Measurements from ENCODE around the gene FYN. TPM values are rescaled to one million over a fixed set of nuclear protein-coding genes. Genes with fewer than 3 reads are reported as not detected.

Gene FYN
- total RNA-seq, 1 experiment from 2014 or later = 51.5 TPM

DNA sequence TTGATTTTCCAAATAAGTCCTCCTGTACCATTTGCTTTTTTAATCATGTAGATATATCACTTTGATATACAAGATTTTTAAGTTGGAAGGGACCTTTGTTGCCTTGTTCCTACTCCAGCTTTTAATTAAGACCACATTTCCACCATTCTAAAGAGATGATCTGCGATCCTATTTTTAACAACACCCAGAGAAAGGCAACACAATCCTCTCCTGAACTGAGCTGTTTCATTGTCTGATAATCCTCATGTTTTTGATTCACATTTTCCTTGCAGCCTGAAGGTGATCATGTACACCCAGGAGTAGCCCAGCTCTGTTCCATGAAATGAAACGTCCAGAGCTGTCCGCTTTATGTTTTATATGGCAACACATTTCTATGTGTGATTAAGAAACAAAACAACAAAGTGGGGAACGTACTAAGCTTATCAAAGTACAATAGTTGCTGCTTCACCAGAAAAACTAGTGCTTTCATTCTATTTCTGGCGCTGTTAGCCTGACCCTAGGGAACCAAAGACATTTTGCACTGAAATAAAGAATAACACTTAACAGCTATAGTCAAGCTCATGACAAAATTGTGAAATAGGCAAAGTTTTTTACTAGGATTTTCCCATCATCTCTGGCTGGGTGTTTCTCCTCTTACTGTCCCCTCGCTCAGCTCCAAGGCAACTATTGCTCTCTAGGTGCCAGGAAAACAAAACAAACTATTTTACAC, 245.0 kb downstream of the FYN start:
- DNase-seq (ENCODE audit: low read depth) = peak; percentile 23

DNA sequence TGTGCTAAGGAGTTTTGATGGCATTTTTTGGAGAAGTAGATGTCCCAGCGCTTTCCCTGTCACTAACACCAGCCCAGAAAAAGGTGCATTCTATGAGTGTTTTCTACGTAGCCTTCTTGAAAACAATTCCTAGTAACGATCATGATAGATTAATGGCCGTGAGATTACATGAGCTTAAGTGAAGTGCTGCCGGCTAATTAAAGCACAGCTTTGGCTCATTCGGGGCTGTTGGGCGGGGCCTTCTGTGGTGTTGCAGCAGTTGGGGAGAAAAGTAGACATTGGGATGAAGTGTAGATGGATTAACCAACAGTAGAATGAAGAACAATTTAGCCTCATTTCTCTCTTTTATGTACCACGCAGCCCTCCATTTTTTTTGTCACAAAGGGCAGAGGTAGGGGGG, 246.8 kb downstream of the FYN start:
- DNase-seq (ENCODE audit: low read depth) = no peak

DNA sequence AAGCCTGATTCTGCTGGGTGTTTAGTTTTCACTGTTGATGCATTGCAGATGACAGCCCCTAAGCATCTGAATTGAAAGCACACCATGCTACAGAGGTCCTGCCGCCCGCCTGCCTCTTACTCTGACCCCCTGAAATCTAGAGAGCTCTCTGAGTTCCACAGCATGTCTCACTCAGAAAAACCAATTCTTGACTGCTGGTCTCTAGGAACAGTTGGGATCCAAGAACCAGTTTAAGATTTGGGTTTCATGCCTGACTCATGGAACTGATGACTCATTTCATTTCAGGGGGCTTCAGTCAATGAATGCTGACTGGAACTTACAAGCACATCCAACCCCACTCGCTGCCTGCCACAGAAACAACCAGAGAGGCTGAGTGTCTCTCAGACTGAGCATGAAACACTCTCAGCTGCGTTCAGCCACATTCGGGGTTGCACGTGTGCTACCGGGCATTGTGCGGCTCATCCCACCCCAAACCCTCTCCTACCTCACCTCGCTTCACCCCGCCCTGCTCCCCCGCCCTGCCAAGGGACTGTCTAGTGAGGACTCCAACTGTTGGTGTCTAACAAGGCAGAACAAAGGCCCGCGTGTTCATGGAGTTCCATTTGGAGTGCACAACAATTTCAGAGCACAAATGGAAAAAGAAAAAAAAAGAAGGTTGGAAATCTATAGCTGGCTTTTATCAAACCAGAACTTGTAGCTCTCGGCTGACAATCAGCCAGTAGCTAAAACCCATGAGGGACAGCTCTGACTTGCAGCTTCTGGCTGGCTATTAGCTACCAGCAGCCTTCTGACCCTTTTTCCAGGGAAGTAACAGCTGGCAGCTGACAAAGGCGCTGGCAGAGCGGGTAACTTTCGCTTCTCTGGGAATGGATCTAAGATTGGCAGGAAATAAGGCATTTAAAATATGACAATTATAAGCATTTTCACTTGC, 247.5 kb downstream of the FYN start:
- peak; percentile 65 for DNase-seq (ENCODE audit: low read depth)

DNA sequence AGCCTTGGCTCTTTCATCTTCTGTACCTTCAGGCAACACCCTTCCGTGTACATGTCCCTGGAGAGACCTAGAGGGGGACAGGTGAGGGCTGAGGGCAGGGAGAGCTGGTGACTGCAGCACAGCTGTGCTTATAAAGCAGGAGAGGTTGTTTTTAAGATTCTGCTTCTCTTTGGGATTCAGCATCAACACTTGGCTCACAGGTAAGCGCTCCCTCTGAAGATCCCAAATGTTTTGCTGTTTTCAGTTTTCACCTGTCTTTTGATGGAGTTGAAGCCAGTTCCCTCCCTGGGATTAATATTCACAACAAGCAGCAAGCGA, 248.2 kb downstream of the FYN start:
- DNase-seq (ENCODE audit: low read depth) = no peak

DNA sequence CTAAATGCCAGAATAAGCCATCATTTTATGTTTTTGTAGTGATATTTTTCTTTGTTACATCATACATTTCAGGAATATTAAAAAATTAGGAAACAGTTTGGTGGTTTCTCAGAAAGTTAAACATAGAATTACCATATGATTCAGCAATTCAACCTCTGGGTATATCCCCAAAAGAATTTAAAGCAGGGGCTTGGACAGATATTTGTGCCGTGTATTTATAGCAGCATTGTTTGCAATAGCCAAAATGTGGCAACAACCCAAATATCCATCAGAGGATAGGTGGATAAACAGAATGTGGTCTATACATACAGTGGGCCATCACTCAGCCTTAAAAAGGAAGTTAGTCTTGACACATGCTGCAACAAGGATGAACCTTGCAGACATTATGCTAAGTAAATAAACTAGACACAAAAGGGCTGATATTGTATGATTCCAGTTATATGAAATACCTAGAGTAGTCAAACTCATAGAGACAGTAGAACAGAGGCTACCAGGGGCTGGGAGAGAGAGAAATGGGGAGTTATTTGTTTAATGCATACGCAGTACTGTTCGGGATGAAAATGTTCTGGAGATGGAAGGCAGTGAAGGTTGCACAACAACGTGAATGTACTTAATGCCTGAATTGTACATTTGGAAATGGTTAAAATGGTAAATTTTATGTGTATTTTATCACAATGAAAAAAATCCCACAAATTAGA, 248.7 kb downstream of the FYN start:
- DNase-seq (ENCODE audit: low read depth) = no peak

DNA sequence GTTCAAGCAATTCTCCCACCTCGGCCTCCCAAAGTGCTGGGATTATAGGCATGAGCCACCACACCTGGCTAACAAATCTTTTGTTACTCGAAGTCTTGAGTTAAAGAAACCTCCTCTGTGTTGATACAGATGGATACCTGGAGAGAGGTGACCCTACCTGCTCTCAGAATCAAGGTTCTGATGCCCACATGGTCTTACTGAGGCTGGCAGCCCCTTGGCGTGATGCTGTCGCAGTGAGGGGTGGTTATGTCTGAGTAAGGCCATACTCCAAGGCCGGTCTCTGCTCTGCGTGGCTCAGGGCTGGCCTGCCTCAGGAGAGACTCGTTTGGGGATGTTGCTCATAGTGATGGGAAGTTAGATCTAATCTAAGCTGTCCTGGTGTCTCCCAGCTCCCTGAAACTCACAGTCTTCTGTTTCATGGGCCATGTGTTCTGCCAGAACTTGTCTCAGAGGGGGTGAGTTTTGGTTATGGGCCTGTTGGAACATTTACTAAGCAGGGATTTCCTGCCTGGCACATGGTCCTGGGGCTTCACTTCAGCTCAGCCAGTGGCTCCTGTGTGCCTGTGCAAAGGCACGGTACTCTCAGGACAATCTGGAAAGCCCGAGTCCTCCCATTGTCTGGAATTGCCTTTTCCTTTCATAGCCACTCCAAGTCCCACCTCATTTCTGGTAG, 250.1 kb downstream of the FYN start:
- DNase-seq (ENCODE audit: low read depth) = no peak

DNA sequence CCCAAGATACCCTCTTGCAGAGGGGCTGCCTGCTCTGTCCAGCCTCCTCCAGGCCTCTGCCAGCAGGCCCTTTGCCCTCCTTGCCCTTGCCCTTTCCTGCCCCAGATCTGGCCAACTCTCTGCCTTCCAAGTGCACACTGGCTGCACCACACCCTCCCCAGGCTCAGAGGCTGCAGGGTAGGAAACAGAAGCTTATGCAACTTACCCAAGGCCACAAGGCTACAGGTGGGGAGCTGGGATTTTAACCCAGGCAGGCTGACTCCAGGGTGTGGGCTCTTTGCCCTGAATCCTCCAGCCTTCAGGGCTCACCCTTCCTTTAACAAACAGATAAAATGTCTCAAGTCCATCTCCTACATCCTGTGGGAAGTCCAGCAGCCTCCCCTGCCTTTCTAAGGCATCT, 253.1 kb downstream of the FYN start:
- no peak for DNase-seq (ENCODE audit: low read depth)

DNA sequence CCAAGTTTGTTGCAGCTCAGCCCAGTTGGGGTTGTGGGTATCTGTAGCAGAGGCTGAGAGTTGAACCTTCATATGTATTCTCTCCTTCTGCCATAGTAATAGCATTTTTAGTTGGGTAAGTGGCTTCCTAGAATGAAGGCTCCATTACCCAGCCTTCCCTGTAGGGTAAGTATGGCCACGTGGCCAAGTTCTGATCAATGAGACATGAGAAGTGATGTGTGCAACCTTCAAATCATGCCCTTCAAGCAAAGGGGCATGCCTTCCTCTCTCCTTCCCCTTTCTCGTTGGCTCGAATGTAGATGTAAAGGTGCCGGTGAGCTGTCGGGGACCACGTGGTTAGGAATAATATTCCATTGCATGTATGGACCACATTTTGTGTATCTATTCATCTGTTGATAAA, 254.8 kb downstream of the FYN start:
- DNase-seq (ENCODE audit: low read depth) = no peak

DNA sequence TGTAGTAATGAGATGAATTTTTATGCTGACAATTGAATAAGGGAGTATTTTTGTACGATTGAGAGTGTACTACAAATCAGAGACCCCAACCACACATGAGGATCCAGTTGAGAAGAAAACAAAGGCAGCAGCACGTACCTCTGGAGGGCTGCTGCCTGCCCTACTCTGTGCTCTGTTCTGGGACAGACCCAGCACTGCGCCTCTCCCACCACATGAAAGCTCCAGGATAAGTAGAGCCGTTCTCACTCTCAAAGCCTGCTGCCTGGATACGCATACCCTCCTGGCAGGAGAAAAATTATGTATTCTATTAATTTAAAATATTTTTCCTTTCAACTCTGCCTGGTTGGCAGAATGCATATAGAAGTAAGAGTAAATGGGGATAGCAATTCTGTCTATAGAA, 256.1 kb downstream of the FYN start:
- no peak for DNase-seq (ENCODE audit: low read depth)

DNA sequence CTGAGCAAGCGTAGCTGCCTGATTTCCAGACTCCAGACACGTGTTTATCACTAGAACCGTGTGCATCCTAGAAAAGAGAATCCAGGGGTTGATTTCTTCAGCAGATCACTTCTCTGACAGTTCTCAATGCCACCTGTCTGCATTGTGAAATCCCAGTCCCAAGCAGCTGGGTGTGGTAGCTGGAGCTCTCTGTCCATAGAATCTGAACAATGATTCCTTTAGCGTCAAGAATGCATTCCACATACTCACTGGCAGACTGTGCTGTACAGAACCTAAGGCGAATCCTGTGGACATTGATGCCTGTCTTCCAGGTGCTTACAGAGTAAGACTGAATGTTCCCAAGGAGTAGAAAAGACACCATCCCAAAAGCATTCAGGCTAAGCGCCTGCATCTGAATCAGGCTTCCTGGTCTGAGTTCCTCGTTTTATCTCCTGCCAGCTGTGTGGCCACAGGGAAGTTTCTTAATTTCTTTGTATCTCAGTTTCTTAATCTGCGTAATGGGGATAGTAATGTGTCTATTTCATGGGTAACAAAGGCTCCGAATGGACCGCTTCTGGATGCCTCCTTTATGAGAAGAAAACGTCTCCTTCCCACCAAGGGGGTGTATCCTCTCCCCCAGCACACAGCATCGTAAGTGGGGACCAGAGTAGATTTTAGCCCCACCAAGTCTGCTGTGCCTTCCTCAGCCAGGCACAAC, 257.2 kb downstream of the FYN start:
- DNase-seq (ENCODE audit: low read depth) = no peak

DNA sequence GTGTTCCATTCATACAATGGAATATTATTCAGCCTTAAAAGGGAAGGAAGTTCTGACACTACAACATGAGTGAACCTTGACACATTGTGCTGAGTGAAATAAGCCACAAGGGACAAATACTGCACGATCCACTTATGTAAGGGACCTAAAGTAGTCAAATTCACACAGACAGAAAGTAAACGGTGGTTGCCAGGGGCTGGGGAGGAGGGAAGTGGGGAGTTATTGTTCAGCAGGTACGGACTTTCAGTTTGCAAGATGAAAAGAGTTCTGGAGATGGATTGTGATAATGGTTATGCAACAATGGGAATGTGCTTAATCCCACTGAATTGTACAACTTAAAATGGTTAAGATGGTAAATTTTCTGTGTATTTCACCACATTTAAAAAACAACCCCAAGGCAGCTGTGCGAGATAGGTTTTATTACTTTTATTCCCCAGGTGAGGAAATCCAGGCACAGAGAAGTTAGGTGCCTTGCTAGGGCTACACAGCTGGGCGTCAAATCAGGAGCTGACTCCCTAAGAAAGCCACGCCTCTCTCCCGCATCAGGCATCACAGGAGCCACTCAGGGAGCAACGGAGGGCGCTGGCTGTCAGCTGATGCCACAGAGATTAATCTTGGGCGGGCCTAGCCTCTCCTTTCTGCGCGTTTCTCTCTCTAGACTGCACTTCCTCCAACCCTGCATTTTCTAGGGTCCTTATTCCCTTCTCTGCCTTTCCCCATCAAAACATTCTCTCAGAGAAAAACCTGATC, 258.2 kb downstream of the FYN start:
- peak; percentile 50 for DNase-seq (ENCODE audit: low read depth)

DNA sequence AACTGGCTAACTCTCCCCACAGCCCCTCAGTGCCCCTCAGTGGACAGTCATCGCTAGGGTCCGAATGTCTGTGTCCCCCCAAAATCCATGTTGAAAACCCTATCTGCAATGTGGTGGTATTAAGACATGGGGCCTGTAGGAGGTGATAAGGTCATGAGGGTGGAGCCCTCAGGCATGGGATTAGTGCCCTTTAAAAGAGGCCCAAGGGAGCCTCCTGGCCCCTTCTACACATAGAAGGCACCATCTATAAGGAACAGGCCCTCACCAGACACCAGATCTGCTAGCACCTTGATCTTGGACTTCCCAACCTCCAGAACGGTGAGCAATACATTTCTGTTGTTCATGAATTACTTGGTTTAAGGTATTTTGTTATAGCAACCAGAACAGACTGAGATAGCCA, 260.9 kb downstream of the FYN start:
- DNase-seq (ENCODE audit: low read depth) = no peak

DNA sequence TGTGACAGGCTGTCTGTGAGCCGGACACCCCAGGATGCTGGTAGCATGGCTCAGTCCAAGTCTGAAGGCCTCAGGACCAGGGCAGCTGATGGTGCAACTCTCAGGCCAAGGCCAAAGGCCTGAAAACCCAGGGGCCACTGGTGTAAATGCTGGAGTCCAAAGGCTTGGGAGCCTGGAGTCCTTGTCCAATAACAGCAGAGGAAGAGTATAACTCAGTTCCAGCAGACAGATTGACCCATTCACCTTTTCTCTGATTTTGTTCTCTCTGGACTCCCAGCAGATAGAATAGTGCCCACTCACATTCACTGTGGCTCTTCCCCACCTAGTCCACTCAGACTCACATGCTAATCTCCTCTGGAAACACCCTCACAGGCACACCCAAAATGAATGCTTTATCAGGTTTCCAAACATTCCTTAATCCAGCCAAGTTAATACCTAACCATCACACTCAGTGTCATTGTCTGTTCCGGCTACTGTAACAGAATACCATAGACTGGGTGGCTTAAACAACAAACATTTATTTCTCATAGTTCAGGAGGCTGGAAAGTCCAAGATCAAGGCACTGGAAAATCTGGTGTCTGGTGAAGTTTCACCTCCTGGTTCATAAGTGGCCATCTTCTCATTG, 262.6 kb downstream of the FYN start:
- no peak for DNase-seq (ENCODE audit: low read depth)

Other genes starting within 250 kb of the FYN start
- gene CCN6, start 180.7 kb upstream of the FYN start, total RNA-seq (2014; rRNA removed; shearing (Covaris generic)) = 0.24 TPM in 1 of 2 replicates, not detected in the other
- 23.1 and 24.5 TPM in 2 replicates for gene TUBE1, start 214.0 kb upstream of the FYN start, total RNA-seq (2014; rRNA removed; shearing (Covaris generic))
- 22.5 and 22.6 TPM in 2 replicates for gene FAM229B, start 214.1 kb upstream of the FYN start, total RNA-seq (2014; rRNA removed; shearing (Covaris generic))

Measured in RPMI7951 (cell line).